Renal cortex interstitium (tissue), 11 donors: ENCODE data around the gene SAP25. TPM values are rescaled to one million over a fixed set of nuclear protein-coding genes. Genes with fewer than 3 reads are reported as not detected.

Source experiments
- DNase-seq, 11 donors: peaks; one replicate each; pipeline ENCODE4 v3.0.0-alpha.2; 2013; ENCODE audit warnings: low read depth in 9 of 11, low spot score in 4 of 11; ENCODE audit errors: extremely low read depth in 1 of 11
- polyA plus RNA-seq, 3 donors: library from polyadenylated mRNA; unstranded; fragments of 120-200 nt; gene quantifications; one replicate each; pipeline ENCODE4 v1.2.1, GENCODE V29; 2013; ENCODE audit not compliant: insufficient read length in 3 of 3

Gene SAP25
- polyA plus RNA-seq, 3 donors = 4.6 to 9.9 (median 7.5) TPM

- no peak for DNase-seq
Measured at GRCh38 chr7:100580466-100581283, 7.0 kb upstream of the SAP25 start.

GRCh38 chr7:100578246-100579183 is 4.8 kb upstream of the SAP25 start:
- no peak for DNase-seq

- DNase-seq = no peak
Measured at GRCh38 chr7:100577507-100577906, 3.8 kb upstream of the SAP25 start.

GRCh38 chr7:100577103-100577502 is 3.4 kb upstream of the SAP25 start:
- DNase-seq = no peak

GRCh38 chr7:100576384-100576993 is 2.8 kb upstream of the SAP25 start:
- no peak for DNase-seq

GRCh38 chr7:100575746-100576383 is 2.2 kb upstream of the SAP25 start:
- no peak for DNase-seq

GRCh38 chr7:100575206-100575631 is 1.5 kb upstream of the SAP25 start:
- no peak for DNase-seq

GRCh38 chr7:100574362-100575205 is 884 bp upstream of the SAP25 start:
- no peak for DNase-seq

GRCh38 chr7:100572949-100573675 is 588 bp downstream of the SAP25 start:
- no peak for DNase-seq

GRCh38 chr7:100572281-100572948 is 1.3 kb downstream of the SAP25 start:
- no peak for DNase-seq

GRCh38 chr7:100571829-100572116 is 1.9 kb downstream of the SAP25 start:
- no peak for DNase-seq

GRCh38 chr7:100570954-100571828 is 2.5 kb downstream of the SAP25 start:
- no peak for DNase-seq

GRCh38 chr7:100568896-100569844 is 4.5 kb downstream of the SAP25 start:
- DNase-seq = no peak

- no peak for DNase-seq
Measured at GRCh38 chr7:100568176-100568895, 5.4 kb downstream of the SAP25 start.

GRCh38 chr7:100567751-100568175 is 5.9 kb downstream of the SAP25 start:
- DNase-seq = no peak
